ENCODE results near the gene FGF14.
"Not testable (repeated sequence)": the region's sequence is repeated elsewhere in the genome, so short reads cannot be mapped to it uniquely, and the experiment has no call there.

Gene FGF14

GRCh38 chr13:102187313-102187712, 214.5 kb downstream of the FGF14 start:
- no peak for DNase-seq

- no peak for DNase-seq
These were observed 216.4 kb downstream of the FGF14 start for GRCh38 chr13:102185375-102185984.

DNA sequence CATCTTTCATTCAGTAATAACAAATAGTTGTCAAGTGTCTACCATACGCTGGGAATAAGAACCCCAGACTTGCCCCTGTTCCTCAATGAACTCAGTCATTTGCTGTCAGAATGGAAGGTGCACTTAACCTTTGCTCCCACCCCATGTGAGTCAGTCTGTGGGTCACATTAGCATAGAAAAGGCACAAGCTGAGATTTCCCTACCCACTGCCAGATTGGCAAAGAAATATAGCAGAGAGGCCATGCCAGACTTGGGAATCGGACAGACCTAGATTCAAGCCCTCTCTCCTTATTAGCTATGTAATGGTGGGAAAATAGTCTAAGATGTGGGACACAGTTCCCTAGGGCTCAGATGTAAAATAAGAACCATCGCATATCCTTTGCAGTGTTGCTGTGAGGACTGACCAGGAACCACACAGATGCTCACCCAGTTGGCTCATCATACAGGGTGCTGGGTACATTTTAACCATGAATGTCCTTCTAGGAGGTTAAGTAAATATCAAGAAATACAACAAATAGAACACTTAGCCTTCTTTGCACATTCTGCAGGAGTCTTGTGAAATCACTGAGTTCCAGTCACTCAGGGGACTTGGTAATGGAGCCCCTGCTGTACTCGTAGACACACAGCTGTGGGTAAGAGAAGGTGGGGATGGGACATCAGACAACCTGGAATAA, 218.2 kb downstream of the FGF14 start:
- no peak for DNase-seq

GRCh38 chr13:102182170-102182569, 219.7 kb downstream of the FGF14 start:
- no peak for DNase-seq

- no peak for DNase-seq
These were observed 224.4 kb downstream of the FGF14 start for GRCh38 chr13:102177431-102177830.

- DNase-seq = no peak
These were observed 225.0 kb downstream of the FGF14 start for GRCh38 chr13:102176846-102177245.

DNA sequence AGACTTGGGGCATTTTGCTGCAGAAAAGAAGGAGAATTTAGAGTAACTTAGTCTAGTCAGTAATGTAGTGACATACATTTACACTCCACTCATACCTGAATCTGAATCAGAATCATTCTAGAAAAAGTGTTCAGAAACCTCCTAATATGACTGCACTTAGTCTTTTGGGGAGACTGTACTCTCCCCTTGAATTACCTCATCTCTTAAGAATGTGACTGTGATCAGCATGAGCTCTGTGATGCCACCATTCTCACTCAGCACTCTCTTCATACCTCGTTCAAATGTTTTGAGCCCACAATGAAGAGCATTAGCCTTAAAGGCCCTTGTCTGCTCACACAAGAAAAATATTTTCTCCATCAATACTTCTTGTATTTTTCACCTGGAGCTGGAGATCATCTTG, 229.4 kb downstream of the FGF14 start:
- DNase-seq = no peak

- DNase-seq = no peak
These were observed 231.5 kb downstream of the FGF14 start for GRCh38 chr13:102170305-102170704.

- DNase-seq = no peak
These were observed 232.3 kb downstream of the FGF14 start for GRCh38 chr13:102169471-102170015.

- no peak for DNase-seq
These were observed 249.1 kb downstream of the FGF14 start for GRCh38 chr13:102152790-102153189.

DNA sequence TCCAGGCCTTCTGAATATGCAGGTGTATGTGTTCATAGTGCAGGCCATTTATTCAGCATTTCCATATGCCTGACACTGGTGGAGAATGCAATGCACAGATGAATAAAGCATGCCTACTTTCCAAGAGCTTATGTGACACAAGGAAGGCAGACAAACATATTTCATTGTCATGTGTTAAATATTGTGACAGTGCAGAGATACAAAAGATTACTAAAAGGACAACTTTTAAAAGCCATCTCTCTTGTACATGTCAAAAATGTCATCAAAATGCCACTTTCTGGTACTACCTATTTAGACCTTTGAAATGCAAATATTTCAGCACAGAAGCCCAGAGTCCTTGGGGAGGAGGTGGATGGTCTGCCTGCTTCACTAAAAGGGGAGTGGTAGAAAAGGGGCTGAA, 254.5 kb downstream of the FGF14 start:
- DNase-seq = no peak

GRCh38 chr13:102145750-102146149, 256.1 kb downstream of the FGF14 start:
- no peak for DNase-seq

DNA sequence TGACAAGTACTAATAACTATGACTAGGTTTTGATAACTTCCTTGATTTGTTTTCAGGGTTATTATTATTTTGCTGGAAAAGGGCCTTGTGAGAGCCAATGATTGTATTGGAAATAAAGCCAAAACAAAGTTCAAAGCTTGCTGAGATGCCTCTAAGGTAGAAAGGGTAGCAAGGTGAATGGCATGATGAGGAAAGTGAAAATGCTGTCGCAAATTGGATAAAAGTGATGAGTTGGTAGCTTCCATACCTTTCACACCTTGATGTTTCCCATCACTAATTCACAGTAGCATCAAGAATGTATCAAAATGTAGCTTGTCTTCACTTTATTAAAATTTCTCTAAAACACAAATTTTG, 259.4 kb downstream of the FGF14 start:
- DNase-seq = no peak

DNA sequence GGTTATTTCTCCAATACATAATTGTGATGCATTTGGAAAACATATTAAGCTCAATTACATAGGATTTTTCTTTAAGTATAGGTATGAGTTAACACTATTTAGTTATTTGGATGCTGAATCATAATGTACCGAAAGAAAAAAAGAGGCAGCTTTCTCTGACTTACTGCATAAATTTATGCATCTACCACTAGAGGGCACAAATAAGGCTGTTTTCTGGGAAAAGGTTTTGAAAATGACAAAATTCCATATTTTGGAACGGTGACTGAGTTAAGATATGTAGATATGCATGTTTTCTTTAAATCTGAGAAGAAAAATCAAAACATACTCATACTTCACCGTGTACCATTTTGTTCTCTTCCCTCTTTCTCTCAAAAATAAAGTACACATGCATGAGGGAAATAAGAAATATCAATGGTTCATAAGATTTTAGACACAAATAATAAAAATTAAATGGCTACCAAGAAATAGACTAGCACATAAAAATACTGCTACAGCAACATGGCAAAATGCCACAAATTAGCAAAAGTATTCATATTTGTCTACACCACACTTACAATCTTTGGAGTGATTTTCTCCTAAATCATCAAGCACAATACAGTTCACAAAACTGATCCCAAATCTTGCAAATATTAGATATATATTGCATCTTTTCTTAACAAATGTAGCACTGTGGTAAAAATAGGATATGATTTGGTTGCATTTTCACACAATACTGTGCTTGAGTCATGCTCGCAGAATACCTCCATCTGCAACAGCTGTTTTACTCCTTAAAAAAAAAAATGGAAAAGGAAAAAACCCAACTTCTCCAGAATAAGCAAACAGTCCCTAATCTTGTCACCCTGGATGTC, 260.0 kb downstream of the FGF14 start:
- no peak for DNase-seq

GRCh38 chr13:102139626-102140025, 262.2 kb downstream of the FGF14 start:
- no peak for DNase-seq

DNA sequence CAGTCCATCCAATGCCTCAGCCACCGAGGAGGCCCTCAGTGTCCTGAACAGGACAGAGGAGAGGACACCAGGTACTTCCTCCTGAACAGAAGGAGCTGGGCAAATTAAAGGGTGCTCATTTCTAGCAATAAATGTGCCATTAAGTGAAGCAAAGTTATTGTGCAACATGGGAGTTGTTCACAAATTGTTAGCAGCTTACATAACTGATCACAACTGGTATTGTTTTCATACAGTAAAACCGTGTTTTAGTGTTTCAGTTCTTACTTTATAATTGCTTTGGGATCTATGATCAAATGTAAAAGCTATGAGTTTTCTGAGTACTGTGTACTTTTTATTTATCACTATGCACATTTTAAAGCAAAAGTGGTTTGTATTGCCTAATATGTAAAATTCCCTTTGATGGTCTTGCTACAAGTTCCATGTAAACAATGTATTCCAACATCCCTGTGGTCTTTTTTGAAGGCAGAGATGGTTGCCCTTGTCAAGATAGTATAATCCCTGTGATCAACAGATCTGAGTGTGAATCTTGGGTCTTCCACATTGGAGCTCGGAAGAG, 263.1 kb downstream of the FGF14 start:
- DNase-seq = no peak

GRCh38 chr13:102137904-102138303, 263.9 kb downstream of the FGF14 start:
- not testable (repeated sequence) for DNase-seq

DNA sequence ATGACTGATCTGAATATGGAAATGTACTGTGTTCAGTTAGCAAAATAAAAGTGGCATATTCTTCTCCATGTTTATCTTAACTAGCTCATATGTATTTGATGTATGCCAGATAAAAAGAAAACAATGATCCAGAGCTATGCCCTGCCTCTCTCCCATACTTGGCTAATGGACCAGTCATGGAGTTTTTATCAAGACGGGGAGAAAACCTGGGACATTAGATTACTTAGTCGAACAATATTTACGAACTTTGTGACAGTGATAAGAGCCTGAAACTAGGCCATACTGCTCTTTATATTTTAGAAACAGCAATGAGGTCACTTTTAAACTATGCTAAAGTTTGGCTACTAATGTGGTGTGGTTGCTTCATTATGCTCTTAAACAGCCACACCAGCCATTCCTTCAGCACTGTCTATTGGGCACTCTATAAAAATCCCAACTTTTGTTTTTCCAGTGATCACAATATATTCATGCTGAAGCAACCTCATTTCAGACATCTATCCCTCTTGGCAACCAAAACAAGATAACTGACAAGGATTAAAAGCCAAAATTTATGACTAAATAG, 265.0 kb downstream of the FGF14 start:
- no peak for DNase-seq

DNA sequence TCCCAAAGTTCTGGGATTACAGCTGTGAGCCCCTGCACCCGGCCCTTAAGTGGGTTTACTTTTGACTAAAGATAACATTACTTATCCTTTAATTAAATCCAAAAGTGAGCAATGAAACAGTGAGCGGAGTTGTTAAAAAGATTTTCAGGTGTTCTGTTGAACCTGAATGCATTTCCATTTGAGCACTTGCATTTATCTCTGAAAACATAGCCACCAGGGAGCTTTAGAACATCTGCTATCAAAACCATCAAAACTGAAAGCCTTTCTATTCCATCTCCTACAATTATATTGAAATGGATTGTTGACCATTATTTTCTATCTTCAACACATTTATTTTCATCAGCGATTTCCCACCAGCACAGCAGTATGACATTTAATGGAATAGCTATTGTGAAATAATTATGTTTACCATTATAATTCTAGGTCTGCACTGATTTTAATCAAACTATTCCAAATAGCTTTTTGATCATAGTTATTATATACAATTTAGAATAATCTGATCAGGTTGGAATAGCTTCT, 269.0 kb downstream of the FGF14 start:
- DNase-seq = no peak

- no peak for DNase-seq
These were observed 270.6 kb downstream of the FGF14 start for GRCh38 chr13:102131246-102131645.

DNA sequence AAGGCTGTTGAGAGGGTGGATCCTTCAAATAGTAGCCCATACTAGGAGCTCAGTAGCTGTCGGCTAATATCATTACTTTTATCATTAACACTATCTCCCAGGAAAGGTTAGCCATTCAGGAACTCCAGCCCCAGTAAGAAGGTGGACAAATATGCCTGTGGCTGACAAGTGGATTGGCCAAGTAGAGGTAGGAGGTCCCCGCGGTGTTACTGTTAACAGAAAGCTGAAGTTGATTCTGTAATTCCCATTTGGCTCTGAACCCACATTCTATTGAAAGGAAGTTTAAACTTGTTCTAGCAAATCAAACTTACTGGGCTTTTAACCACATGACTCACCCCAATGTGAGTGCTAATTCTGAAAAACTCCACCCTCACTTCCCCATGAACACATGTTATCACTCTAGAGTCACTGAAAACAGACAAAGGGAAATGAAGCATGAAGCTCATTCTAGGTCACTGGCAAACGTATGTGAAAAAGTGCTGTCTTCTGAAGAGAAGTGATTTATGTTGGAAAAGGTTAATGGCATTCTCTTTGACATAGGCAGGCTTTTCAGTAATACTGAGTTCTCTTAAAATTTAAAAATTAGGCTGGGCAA, 273.5 kb downstream of the FGF14 start:
- no peak for DNase-seq

DNA sequence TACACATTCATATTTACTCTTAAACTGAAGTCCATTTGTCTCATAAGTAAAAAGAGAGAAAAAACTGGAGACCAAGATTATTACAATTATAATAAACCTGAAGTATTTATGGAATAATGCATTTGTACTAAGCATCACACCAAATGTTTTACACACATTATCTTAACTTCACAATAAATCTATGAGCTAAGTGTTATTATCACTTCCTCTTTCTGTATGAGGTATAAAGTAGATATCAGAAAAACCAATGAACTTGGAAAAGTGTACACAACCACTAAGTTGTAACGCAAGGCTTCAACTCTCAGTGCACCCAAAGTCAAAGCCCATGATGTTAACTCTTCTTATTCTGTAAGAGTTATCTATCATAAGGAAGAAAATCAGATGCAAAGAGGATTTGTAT, 274.7 kb downstream of the FGF14 start:
- no peak for DNase-seq

- DNase-seq = no peak
These were observed 279.7 kb downstream of the FGF14 start for GRCh38 chr13:102122147-102122546.

Data from activated naive CD4-positive, alpha-beta T cell treated with Interleukin-2 at 50 U/mL for 16 hours (primary cell).